ENCODE data around the gene ITFG1. TPM values are rescaled to one million over a fixed set of nuclear protein-coding genes. Genes with fewer than 3 reads are reported as not detected.

ITFG1 gene
- total RNA-seq, 4 donors from 2014 or later, result 32.5 to 63.1 (median 43.1) TPM

GRCh38 chr16:47386201-47386718 is 74.6 kb downstream of the ITFG1 start:
- TF ChIP-seq, protein P1, sequence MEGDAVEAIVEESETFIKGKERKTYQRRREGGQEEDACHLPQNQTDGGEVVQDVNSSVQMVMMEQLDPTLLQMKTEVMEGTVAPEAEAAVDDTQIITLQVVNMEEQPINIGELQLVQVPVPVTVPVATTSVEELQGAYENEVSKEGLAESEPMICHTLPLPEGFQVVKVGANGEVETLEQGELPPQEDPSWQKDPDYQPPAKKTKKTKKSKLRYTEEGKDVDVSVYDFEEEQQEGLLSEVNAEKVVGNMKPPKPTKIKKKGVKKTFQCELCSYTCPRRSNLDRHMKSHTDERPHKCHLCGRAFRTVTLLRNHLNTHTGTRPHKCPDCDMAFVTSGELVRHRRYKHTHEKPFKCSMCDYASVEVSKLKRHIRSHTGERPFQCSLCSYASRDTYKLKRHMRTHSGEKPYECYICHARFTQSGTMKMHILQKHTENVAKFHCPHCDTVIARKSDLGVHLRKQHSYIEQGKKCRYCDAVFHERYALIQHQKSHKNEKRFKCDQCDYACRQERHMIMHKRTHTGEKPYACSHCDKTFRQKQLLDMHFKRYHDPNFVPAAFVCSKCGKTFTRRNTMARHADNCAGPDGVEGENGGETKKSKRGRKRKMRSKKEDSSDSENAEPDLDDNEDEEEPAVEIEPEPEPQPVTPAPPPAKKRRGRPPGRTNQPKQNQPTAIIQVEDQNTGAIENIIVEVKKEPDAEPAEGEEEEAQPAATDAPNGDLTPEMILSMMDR (IDR thresholded peaks at IDR 0.05), result no peak
- DNase-seq (ENCODE audit: low spot score) (no peak), ATAC-seq (ENCODE audit: low FRiP score) (no peak)

GRCh38 chr16:47382362-47382761 is 78.5 kb downstream of the ITFG1 start:
- TF ChIP-seq, protein P1 (IDR thresholded peaks at IDR 0.05), result no peak
- DNase-seq (ENCODE audit: low spot score) (no peak), ATAC-seq (ENCODE audit: low FRiP score) (no peak)

DNA sequence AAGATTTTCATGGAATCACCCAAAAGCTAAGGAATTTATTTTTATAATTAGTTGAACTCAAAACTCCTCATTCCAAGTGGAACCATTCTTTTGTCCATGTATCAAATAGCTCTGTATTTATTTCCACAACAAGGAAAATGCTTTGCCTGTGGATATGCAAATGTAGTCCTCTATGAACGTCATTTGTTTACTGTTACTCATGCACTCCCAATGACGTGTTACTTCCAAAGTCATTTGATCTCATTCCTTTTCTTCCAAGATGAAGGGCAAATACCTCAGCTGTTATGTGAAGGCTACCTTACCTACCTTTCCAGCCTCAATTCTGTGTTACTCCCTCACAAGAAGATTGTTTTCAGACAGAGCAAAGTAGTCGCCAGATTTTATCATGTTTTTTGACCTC is 83.7 kb downstream of the ITFG1 start:
- TF ChIP-seq, protein P1 (IDR thresholded peaks at IDR 0.05), result no peak
- ATAC-seq (ENCODE audit: low FRiP score) (no peak), DNase-seq (ENCODE audit: low spot score) (no peak)

- ATAC-seq (ENCODE audit: low FRiP score) (no peak), DNase-seq (ENCODE audit: low spot score) (no peak)
- TF ChIP-seq, protein P1 (IDR thresholded peaks at IDR 0.05), result no peak
Measured at GRCh38 chr16:47375423-47375822, 85.4 kb downstream of the ITFG1 start.

- ATAC-seq (ENCODE audit: low FRiP score) (no peak), DNase-seq (ENCODE audit: low spot score) (no peak)
- TF ChIP-seq, protein P1 (IDR thresholded peaks at IDR 0.05), result no peak
Measured at GRCh38 chr16:47374629-47375028, 86.2 kb downstream of the ITFG1 start.

DNA sequence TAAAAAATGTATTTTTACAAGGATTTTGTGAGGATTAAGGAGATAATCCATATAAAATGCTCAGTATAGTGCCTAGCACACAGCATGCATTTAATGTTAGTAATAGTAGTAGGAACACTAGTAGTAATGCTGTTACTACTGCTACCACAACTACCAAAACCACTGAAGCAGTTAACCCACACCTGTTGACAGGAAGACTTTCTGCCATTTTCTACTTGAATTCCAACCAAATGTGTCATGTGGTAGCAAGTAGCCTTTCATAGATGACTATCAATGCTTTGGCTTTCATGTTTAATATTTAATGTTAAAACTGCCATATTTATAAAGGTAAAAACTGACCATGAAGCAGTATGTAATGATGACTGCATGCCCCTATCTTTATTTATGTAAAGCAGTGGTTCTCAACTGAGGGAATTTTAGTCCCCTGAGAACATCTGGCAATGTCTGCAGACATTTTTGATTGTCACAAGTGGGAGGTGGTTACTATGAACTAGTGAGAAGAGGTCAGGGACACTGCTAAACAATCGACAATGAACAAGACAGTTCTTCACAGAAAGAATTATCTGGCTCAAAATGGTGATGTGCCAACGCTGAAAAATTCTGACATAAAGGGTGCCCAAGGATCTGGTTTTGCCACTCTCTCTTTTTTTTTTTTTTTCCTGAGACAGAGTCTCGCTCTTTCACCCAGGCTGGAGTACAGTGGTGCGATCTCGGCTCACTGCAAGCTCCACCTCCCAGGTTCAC is 89.4 kb downstream of the ITFG1 start:
- TF ChIP-seq, protein P1 (IDR thresholded peaks at IDR 0.05), result no peak
- DNase-seq (ENCODE audit: low spot score), result no peak

GRCh38 chr16:47370536-47370935 is 90.3 kb downstream of the ITFG1 start:
- TF ChIP-seq, protein P1 (IDR thresholded peaks at IDR 0.05), result no peak
- ATAC-seq (ENCODE audit: low FRiP score) (no peak), DNase-seq (ENCODE audit: low spot score) (no peak)

More for the DNA sequence above, 89.4 kb downstream of the ITFG1 start:
- ATAC-seq (ENCODE audit: low FRiP score), result no peak
